Neural progenitor cell (in vitro differentiated cells): Measurements from ENCODE around the gene PDCD7. TPM values are rescaled to one million over a fixed set of nuclear protein-coding genes. Genes with fewer than 3 reads are reported as not detected.

Source experiments
- DNase-seq: peaks from one replicate; pipeline ENCODE4 v3.0.0-alpha.2; 2016; ENCODE audit warnings: low spot score
- H2AFZ ChIP-seq: fragments of 200-600 bp; sonication (generic); replicated peaks from 2 replicates; pipeline ENCODE4 v1.6.1; 2016; ENCODE audit warnings: antibody characterized with exemption
- H3F3A ChIP-seq: fragments of 200-600 bp; sonication (generic); 2 replicates; pipeline ENCODE4 v1.6.1; 2016; ENCODE audit warnings: antibody characterized with exemption, low read depth
- H3K27ac ChIP-seq: fragments of 200-600 bp; sonication (generic); 2 replicates; pipeline ENCODE4 v1.5.1; 2016; ENCODE audit warnings: mild to moderate bottlenecking
- H3K27me3 ChIP-seq: fragments of 200-600 bp; sonication (generic); 2 replicates; pipeline ENCODE4 v1.6.1; 2016; ENCODE audit warnings: mild to moderate bottlenecking, moderate library complexity
- H3K36me3 ChIP-seq: fragments of 200-600 bp; sonication (generic); 2 replicates; pipeline ENCODE4 v1.5.1; 2016
- H3K4me1 ChIP-seq: fragments of 200-600 bp; sonication (generic); 2 replicates; pipeline ENCODE4 v1.6.1; 2016; ENCODE audit warnings: mixed run types
- H3K4me2 ChIP-seq: fragments of 200-600 bp; sonication (generic); 2 replicates; pipeline ENCODE4 v1.6.1; 2016
- H3K4me3 ChIP-seq: fragments of 200-600 bp; sonication (generic); 2 replicates; pipeline ENCODE4 v1.5.1; 2016
- H3K79me2 ChIP-seq: fragments of 200-600 bp; sonication (generic); 2 replicates; pipeline ENCODE4 v1.6.1; 2016; ENCODE audit warnings: low read depth
- H3K9ac ChIP-seq: fragments of 200-600 bp; sonication (generic); 2 replicates; pipeline ENCODE4 v1.6.1; 2016
- H3K9me3 ChIP-seq: fragments of 200-600 bp; sonication (generic); 2 replicates; pipeline ENCODE4 v1.5.1; 2016; ENCODE audit warnings: low read depth
- H4K20me1 ChIP-seq: fragments of 200-600 bp; sonication (generic); 2 replicates; pipeline ENCODE4 v1.6.1; 2016; ENCODE audit warnings: low read depth
- H3K27ac Mint-ChIP-seq: 3 replicates; pipeline ENCODE4 v1.8.0; 2021; ENCODE audit warnings: mixed read lengths
- H3K27me3 Mint-ChIP-seq: 2 replicates; pipeline ENCODE4 v1.8.0; 2022; ENCODE audit warnings: low read depth, mild to moderate bottlenecking, inconsistent platforms, moderate library complexity, mixed read lengths; ENCODE audit not compliant: insufficient read depth
- H3K36me3 Mint-ChIP-seq: 3 replicates; pipeline ENCODE4 v1.8.0; 2021; ENCODE audit warnings: mixed read lengths
- H3K4me1 Mint-ChIP-seq: 3 replicates; pipeline ENCODE4 v1.8.0; 2021; ENCODE audit warnings: mixed read lengths
- H3K4me3 Mint-ChIP-seq: 3 replicates; pipeline ENCODE4 v1.8.0; 2021; ENCODE audit warnings: mild to moderate bottlenecking, moderate library complexity, mixed read lengths
- H3K9me3 Mint-ChIP-seq: 3 replicates; pipeline ENCODE4 v1.8.0; 2020; ENCODE audit warnings: mixed read lengths
- CTCF ChIP-seq: fragments of 200-600 bp; sonication (generic); IDR thresholded peaks from 2 replicates; pipeline ENCODE4 v1.5.1; 2017; ENCODE audit warnings: antibody characterized with exemption, mild to moderate bottlenecking
- EZH2 ChIP-seq: fragments of 200-600 bp; sonication (generic); IDR thresholded peaks from 2 replicates; pipeline ENCODE4 v1.6.1; 2017; ENCODE audit warnings: antibody characterized with exemption, mild to moderate bottlenecking, moderate library complexity
- EZH2phosphoT487 ChIP-seq: fragments of 200-600 bp; sonication (generic); IDR thresholded peaks from 2 replicates; pipeline ENCODE4 v1.6.1; 2017; ENCODE audit warnings: antibody characterized with exemption
- total RNA-seq: library from RNA; depleted of rRNA; stranded (reverse); fragments of >200 nt; gene quantifications from 2 replicates; pipeline ENCODE4 v1.2.3, GENCODE V29; 2015; ENCODE audit warnings: low replicate concordance

Gene PDCD7
- total RNA-seq, 1 donor from 2014 or later = 24.7 TPM

DNA sequence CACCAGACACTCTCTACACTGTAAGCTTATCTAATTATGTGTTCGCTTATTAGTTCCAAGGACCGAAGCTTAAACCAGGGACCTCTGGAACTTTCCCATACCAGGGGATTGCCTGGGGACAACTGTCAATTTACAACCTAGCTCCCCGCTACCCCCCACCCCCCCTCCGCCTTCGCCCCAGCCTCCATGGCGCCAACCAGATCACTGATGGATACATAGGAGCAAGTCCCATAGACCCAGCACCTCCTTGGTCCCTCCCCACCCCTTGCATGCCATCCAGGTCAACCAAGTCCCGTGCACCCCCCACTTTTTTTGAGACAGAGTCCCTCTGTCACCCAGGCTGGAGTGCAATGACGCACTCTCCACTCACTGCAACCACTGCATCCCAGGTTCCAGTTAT is 930 bp upstream of the PDCD7 start:
- no peak for DNase-seq
- Mint-ChIP-seq H3K4me3 (peak overlapping the region; percentile 96), H3K4me1 (peaks cover 27% of the 10 kb centered on the region), H3K27me3 (peaks cover 10% of the 10 kb centered on the region), H3K27ac (no peak overlapping the region), H3K36me3 (peaks cover 26% of the 10 kb centered on the region), H3K9me3 (peaks cover 29% of the 10 kb centered on the region)
- Histone ChIP-seq H3K79me2 (peaks cover 29% of the 10 kb centered on the region), H3K9ac (no peak overlapping the region), H3K4me2 (peak overlapping the region; percentile 85), H2AFZ (no peak overlapping the region), H3K27ac (no peak overlapping the region), H3K27me3 (no peaks in the 10 kb centered on the region), H4K20me1 (peaks cover 30% of the 10 kb centered on the region), H3K9me3 (no peaks in the 10 kb centered on the region), H3K4me3 (peak overlapping the region; percentile 55), H3K4me1 (no peaks in the 10 kb centered on the region), H3K36me3 (no peaks in the 10 kb centered on the region), H3F3A (no peaks in the 10 kb centered on the region)
- no peak for TF ChIP-seq EZH2
- TF ChIP-seq CTCF = no peak
- TF ChIP-seq EZH2phosphoT487 = no peak

DNA sequence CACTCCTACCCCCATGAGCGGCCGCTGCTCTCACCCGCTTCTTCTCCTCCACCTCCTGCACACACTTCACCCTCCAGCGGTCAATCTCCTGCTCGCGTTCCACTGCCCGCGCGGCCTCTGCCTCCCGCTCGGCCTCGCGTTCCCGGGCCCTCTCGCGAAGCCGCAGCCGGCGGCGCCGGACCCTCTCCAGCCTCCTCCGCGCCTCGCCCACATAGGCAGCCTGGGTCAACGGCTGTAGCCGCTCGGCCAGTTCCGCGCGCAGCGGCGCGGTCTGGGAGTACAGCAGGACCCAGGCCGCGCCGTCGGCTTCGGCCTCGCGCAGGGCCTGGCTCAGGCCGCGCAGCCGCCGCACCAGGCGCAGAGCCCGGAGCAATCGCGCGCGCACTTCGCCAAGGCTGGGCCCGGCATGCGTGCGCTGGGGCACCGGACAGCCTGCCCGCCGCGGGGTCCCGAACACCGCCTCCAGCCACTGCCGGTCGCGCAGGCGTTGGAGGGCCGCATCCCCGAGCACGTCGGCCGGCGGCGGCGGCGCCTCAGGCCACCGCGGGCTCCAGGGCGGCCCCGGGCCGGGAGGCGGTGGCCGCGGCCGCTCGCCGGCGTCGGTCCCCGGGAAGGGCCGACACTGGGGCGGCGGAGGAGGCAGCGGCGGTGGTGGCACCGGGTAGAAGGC is 595 bp downstream of the PDCD7 start:
- no peak overlapping the region for H3K27ac ChIP-seq
- TF ChIP-seq EZH2phosphoT487 = no peak
- peak; percentile 43 for TF ChIP-seq EZH2
- Mint-ChIP-seq H3K9me3 (peaks cover 18% of the 10 kb centered on the region), H3K4me1 (peaks cover 28% of the 10 kb centered on the region), H3K27ac (no peak overlapping the region), H3K4me3 (peak overlapping the region; percentile 90), H3K27me3 (peaks cover 10% of the 10 kb centered on the region), H3K36me3 (peaks cover 33% of the 10 kb centered on the region)
- no peaks in the 10 kb centered on the region for H3K9me3 ChIP-seq
- H2AFZ ChIP-seq = peak overlapping the region; percentile 81
- DNase-seq = peak; percentile 80
- H3K36me3 ChIP-seq = no peaks in the 10 kb centered on the region
- H3K9ac ChIP-seq = peak overlapping the region; percentile 79
- H3K4me1 ChIP-seq = no peaks in the 10 kb centered on the region
- H3K27me3 ChIP-seq = no peaks in the 10 kb centered on the region
- peak overlapping the region; percentile 85 for H3K4me2 ChIP-seq
- no peaks in the 10 kb centered on the region for H3F3A ChIP-seq
- H4K20me1 ChIP-seq = peaks cover 33% of the 10 kb centered on the region
- H3K4me3 ChIP-seq = peak overlapping the region; percentile 55
- H3K79me2 ChIP-seq = peaks cover 29% of the 10 kb centered on the region

GRCh38 chr15:65130941-65131340 is 2.7 kb downstream of the PDCD7 start:
- Histone ChIP-seq H3K27ac (no peak overlapping the region), H3K4me3 (no peak overlapping the region), H4K20me1 (peaks cover 39% of the 10 kb centered on the region), H3K4me1 (no peaks in the 10 kb centered on the region), H3K79me2 (peaks cover 29% of the 10 kb centered on the region), H3K9ac (no peak overlapping the region), H3K36me3 (no peaks in the 10 kb centered on the region), H3K27me3 (no peaks in the 10 kb centered on the region), H2AFZ (no peak overlapping the region), H3F3A (no peaks in the 10 kb centered on the region), H3K9me3 (no peaks in the 10 kb centered on the region), H3K4me2 (no peak overlapping the region)
- peak overlapping the region; percentile 56 for H3K4me3 Mint-ChIP-seq
- H3K36me3 Mint-ChIP-seq = peaks cover 35% of the 10 kb centered on the region
- DNase-seq = peak; percentile 20
- TF ChIP-seq CTCF = no peak
- TF ChIP-seq EZH2 = no peak
- no peak for TF ChIP-seq EZH2phosphoT487
- H3K27me3 Mint-ChIP-seq = peaks cover 12% of the 10 kb centered on the region
- no peak overlapping the region for H3K27ac Mint-ChIP-seq
- peaks cover 28% of the 10 kb centered on the region for H3K4me1 Mint-ChIP-seq
- H3K9me3 Mint-ChIP-seq = peaks cover 4% of the 10 kb centered on the region

DNA sequence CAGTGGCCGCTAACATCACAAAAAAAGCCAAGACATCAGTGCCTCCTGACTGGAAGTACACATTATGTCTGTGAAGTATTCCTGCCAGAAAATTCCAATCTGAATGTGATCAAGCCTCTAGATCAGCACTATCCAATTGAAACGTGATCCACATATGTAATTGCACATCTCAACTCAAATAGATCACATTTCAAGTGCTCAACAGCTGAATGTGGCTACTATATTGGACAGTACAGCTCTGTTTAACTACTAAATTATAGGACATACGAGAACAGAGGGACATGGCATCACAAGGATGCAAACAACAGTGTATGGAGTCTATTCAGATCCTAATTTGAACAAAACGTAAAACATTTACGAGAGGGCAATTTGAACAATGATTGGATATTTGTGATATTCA is 18.1 kb downstream of the PDCD7 start:
- DNase-seq = no peak
- Histone ChIP-seq H3K79me2 (no peaks in the 10 kb centered on the region), H3K4me3 (no peak overlapping the region), H3K27me3 (no peaks in the 10 kb centered on the region), H3K27ac (no peak overlapping the region), H3K4me1 (no peaks in the 10 kb centered on the region), H3K9me3 (no peaks in the 10 kb centered on the region), H3K4me2 (no peak overlapping the region), H2AFZ (no peak overlapping the region), H3K36me3 (no peaks in the 10 kb centered on the region), H3F3A (no peaks in the 10 kb centered on the region), H3K9ac (no peak overlapping the region), H4K20me1 (peaks cover 5% of the 10 kb centered on the region)
- TF ChIP-seq CTCF (no peak), EZH2phosphoT487 (no peak), EZH2 (no peak)
- peaks cover 37% of the 10 kb centered on the region for H3K36me3 Mint-ChIP-seq
- H3K4me3 Mint-ChIP-seq = no peak overlapping the region
- no peaks in the 10 kb centered on the region for H3K4me1 Mint-ChIP-seq
- no peak overlapping the region for H3K27ac Mint-ChIP-seq
- H3K27me3 Mint-ChIP-seq = no peaks in the 10 kb centered on the region
- no peaks in the 10 kb centered on the region for H3K9me3 Mint-ChIP-seq
